Measurements from ENCODE around the gene RAP1GAP2. TPM values are rescaled to one million over a fixed set of nuclear protein-coding genes. Genes with fewer than 3 reads are reported as not detected.
A peak's percentile ranks its signal among the peaks of the same experiment; 100 is the strongest.

RAP1GAP2 gene
- total RNA-seq, 1 donor from 2014 or later = 5.7 TPM

GRCh38 chr17:2911755-2912111 is 115.5 kb downstream of the RAP1GAP2 start:
- no peak for DNase-seq

GRCh38 chr17:2912754-2913153 is 116.5 kb downstream of the RAP1GAP2 start:
- DNase-seq = no peak

GRCh38 chr17:2916461-2916860 is 120.2 kb downstream of the RAP1GAP2 start:
- DNase-seq = no peak

- DNase-seq = no peak
These were observed 125.2 kb downstream of the RAP1GAP2 start for GRCh38 chr17:2921443-2921842.

GRCh38 chr17:2924211-2924610 is 128.0 kb downstream of the RAP1GAP2 start:
- DNase-seq = peak; percentile 37

- DNase-seq = no peak
These were observed 128.8 kb downstream of the RAP1GAP2 start for GRCh38 chr17:2925011-2925410.

GRCh38 chr17:2926019-2926650 is 129.9 kb downstream of the RAP1GAP2 start:
- no peak for DNase-seq

GRCh38 chr17:2928294-2928890 is 132.2 kb downstream of the RAP1GAP2 start:
- DNase-seq = no peak

GRCh38 chr17:2929881-2930533 is 133.8 kb downstream of the RAP1GAP2 start:
- peak; percentile 52 for DNase-seq

GRCh38 chr17:2931876-2932275 is 135.6 kb downstream of the RAP1GAP2 start:
- DNase-seq = no peak

GRCh38 chr17:2932946-2933345 is 136.7 kb downstream of the RAP1GAP2 start:
- DNase-seq = no peak

GRCh38 chr17:2933606-2934005 is 137.4 kb downstream of the RAP1GAP2 start:
- no peak for DNase-seq

- DNase-seq = no peak
These were observed 139.4 kb downstream of the RAP1GAP2 start for GRCh38 chr17:2935632-2936031.

GRCh38 chr17:2936351-2936750 is 140.1 kb downstream of the RAP1GAP2 start:
- DNase-seq = no peak

GRCh38 chr17:2936771-2937321 is 140.6 kb downstream of the RAP1GAP2 start:
- DNase-seq = no peak

GRCh38 chr17:2937331-2938003 is 141.2 kb downstream of the RAP1GAP2 start:
- no peak for DNase-seq

- no peak for DNase-seq
These were observed 143.6 kb downstream of the RAP1GAP2 start for GRCh38 chr17:2939714-2940351.

GRCh38 chr17:2940352-2940751 is 144.1 kb downstream of the RAP1GAP2 start:
- peak; percentile 57 for DNase-seq

- no peak for DNase-seq
These were observed 147.7 kb downstream of the RAP1GAP2 start for GRCh38 chr17:2943981-2944380.

- no peak for DNase-seq
These were observed 149.1 kb downstream of the RAP1GAP2 start for GRCh38 chr17:2945299-2945698.

- DNase-seq = no peak
These were observed 149.9 kb downstream of the RAP1GAP2 start for GRCh38 chr17:2946144-2946543.

- no peak for DNase-seq
These were observed 151.3 kb downstream of the RAP1GAP2 start for GRCh38 chr17:2947588-2947950.

All from tongue (tissue), 2 donors.